Esophagus muscularis mucosa (tissue), 4 donors: ENCODE measurements around the gene VTI1A. TPM values are rescaled to one million over a fixed set of nuclear protein-coding genes. Genes with fewer than 3 reads are reported as not detected.

Experiments used
- DNase-seq: peaks from one replicate; pipeline ENCODE4 v3.0.0-alpha.2; 2017; ENCODE audit errors: extremely low spot score
- H3K27ac ChIP-seq, 4 donors: fragments of 200-600 bp; sonication (generic); replicated peaks in 1 of 4; 1 replicate in 3 of 4; 2 replicates in 1 of 4; pipeline ENCODE4 v1.5.1; 2016 to 2019; ENCODE audit warnings: mild to moderate bottlenecking in 1 of 4
- H3K27me3 ChIP-seq, 4 donors: fragments of 200-600 bp; sonication (generic); one replicate each; pipeline versions ENCODE4 v1.5.1 to v1.6.0; 2016 to 2019
- H3K36me3 ChIP-seq, 4 donors: fragments of 200-600 bp; sonication (generic); one replicate each; pipeline ENCODE4 v1.5.1; 2016 to 2019
- H3K4me1 ChIP-seq, 4 donors: fragments of 200-600 bp; sonication (generic); one replicate each; pipeline ENCODE4 v1.5.1; 2016 to 2019
- H3K4me3 ChIP-seq, 4 donors: fragments of 200-600 bp; sonication (generic); 1 replicate in 2 of 4; 2 replicates in 2 of 4; pipeline ENCODE4 v1.5.1; 2016 to 2019; ENCODE audit warnings: mild to moderate bottlenecking in 4 of 4, moderate library complexity in 1 of 4
- H3K9me3 ChIP-seq, 4 donors: fragments of 200-600 bp; sonication (generic); 1 replicate in 3 of 4; 2 replicates in 1 of 4; pipeline ENCODE4 v1.5.1; 2016 to 2019
- EP300 ChIP-seq: sonication (generic); formaldehyde crosslinking; IDR thresholded peaks from one replicate; pipeline ENCODE4 v1.6.1; 2017; ENCODE audit warnings: antibody characterized with exemption
- POLR2A ChIP-seq: fragments of 450-650 bp; IDR thresholded peaks from one replicate; pipeline ENCODE4 v1.6.1; 2017; ENCODE audit warnings: antibody characterized with exemption, moderate library complexity, mild to moderate bottlenecking, low read depth
- POLR2AphosphoS5 ChIP-seq, 2 donors: sonication (generic); formaldehyde crosslinking; IDR thresholded peaks; one replicate each; pipeline ENCODE4 v1.6.1; 2017; ENCODE audit warnings: antibody characterized with exemption in 2 of 2
- WGBS: methylation state at CpG from one replicate; pipeline ENCODE4 v1.1.5; 2018; 5-methylcytosine and 5-hydroxymethylcytosine counted together
- intact Hi-C: fragments of 100-400 bp; cut with DNase I; formaldehyde crosslinking; loops from one replicate; pipeline ENCODE4 v1.15.1; 2023
- total RNA-seq, 4 donors: library from RNA; depleted of rRNA; stranded (reverse); fragments of >200 nt; gene quantifications; one replicate each; pipeline versions ENCODE4 v1.1.0 to v1.2.1, GENCODE V29; 2016
- TF ChIP-seq, protein P1 (sequence below), 3 experiments: fragments of 200-600 bp in 2 of 3; fragments of 450-650 bp in 1 of 3; sonication (generic) in 2 of 3; IDR thresholded peaks; one replicate each; pipeline ENCODE4 v1.5.1; 2017 to 2019; ENCODE audit warnings: antibody characterized with exemption in 3 of 3, mild to moderate bottlenecking in 2 of 3, moderate library complexity in 1 of 3

VTI1A gene
- total RNA-seq, 4 donors from 2014 or later, result 27.6 to 42.7 (median 33.8) TPM

DNA sequence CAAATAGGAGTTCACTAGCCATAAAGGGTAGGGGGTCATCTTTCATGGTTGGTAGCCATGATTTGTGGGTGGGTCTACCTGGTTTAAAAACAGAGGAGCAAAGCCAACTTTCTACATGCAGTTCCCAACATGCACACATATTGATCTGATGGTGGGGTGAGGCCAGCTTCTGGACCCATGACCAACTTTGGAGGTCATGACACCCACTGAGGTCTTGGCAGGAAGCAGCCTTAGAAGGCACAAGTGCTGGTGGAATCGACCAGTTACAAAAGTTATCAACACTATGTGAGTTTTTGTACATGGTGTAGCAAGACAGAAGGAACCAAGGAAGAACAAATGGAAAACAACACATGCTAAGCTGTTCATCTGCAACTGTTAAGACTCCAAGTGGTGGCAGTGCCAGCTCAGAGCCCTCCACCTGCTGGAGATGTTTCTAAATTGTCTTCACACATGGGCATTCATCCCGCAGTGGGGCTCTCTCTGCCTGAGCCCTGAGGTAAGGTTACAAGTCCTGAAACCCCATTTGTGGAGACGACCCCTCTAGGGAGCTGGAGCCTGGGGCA lies 401.9 kb downstream of the VTI1A start:
- no peak overlapping the region for H3K4me3 ChIP-seq
- no peaks in the 10 kb centered on the region for H3K4me1 ChIP-seq
- WGBS, result 100% methylated on average over 2 of the region's 3 CpGs
- H3K9me3 ChIP-seq, result peaks cover 0 to 26% (median 21%) of the 10 kb centered on the region in 4 donors
- H3K27me3 ChIP-seq, result no peaks in the 10 kb centered on the region
- no peak for DNase-seq
- intact Hi-C loops, result no loop called here
- no peak overlapping the region for H3K27ac ChIP-seq
- no peaks in the 10 kb centered on the region for H3K36me3 ChIP-seq
- TF ChIP-seq POLR2AphosphoS5 (IDR thresholded peaks at IDR 0.05), result no peak
- TF ChIP-seq, protein P1, sequence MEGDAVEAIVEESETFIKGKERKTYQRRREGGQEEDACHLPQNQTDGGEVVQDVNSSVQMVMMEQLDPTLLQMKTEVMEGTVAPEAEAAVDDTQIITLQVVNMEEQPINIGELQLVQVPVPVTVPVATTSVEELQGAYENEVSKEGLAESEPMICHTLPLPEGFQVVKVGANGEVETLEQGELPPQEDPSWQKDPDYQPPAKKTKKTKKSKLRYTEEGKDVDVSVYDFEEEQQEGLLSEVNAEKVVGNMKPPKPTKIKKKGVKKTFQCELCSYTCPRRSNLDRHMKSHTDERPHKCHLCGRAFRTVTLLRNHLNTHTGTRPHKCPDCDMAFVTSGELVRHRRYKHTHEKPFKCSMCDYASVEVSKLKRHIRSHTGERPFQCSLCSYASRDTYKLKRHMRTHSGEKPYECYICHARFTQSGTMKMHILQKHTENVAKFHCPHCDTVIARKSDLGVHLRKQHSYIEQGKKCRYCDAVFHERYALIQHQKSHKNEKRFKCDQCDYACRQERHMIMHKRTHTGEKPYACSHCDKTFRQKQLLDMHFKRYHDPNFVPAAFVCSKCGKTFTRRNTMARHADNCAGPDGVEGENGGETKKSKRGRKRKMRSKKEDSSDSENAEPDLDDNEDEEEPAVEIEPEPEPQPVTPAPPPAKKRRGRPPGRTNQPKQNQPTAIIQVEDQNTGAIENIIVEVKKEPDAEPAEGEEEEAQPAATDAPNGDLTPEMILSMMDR (IDR thresholded peaks at IDR 0.05), result no peak
- no peak for TF ChIP-seq POLR2A
- TF ChIP-seq EP300, result no peak

DNA sequence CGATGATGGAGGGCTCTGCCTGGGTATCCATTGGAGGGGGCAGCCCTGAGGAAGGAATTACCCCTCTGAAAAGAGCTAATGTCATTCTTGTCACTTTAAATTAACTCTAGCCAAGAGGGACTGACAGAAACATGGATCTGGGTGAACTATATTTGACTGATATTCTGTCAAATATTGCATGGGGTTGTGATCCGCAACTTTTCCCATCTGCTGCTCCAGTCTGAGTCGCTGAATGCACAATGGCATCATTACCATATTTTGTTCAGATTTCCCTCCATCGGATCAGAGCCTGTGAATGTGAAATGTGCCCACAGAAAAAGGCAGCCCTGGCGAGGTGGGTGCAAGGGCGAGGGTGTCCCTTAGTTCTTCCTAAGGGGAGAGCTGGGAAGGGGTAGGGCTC lies 402.5 kb downstream of the VTI1A start:
- Histone ChIP-seq H3K36me3 (no peaks in the 10 kb centered on the region), H3K9me3 (peaks cover 0 to 26% (median 21%) of the 10 kb centered on the region in 4 donors), H3K4me3 (no peak overlapping the region), H3K27me3 (no peaks in the 10 kb centered on the region), H3K27ac (no peak overlapping the region), H3K4me1 (no peaks in the 10 kb centered on the region)
- TF ChIP-seq, protein P1 (IDR thresholded peaks at IDR 0.05), result no peak
- TF ChIP-seq POLR2AphosphoS5 (IDR thresholded peaks at IDR 0.05), result no peak
- TF ChIP-seq EP300, result no peak
- no peak for TF ChIP-seq POLR2A
- WGBS, result 88% methylated on average over 6 of the region's 6 CpGs
- intact Hi-C loops, result no loop called here
- no peak for DNase-seq

DNA sequence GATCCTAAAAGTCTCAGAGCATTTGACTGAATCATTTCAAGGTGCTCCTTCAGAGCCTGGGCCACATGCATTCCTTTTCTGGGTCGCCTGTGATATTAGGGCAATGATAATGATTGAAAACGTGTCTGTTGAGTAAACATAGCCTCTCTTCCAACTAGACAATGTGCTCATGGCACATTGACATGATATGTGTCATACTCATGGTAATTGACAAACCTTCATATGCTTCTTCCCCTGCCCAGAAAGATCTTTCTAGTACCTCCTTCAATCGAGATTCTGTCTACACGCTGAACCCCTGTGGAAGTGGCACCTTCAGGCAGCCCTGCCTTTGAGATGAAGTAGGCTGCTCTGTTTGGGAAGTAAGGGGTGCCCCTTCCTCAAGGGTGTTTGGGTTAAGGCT lies 404.2 kb downstream of the VTI1A start:
- peaks cover 0 to 25% (median 20%) of the 10 kb centered on the region in 4 donors for H3K9me3 ChIP-seq
- 79% methylated on average over 4 of the region's 4 CpGs for WGBS
- H3K4me1 ChIP-seq, result no peaks in the 10 kb centered on the region
- no peak for DNase-seq
- H3K27ac ChIP-seq, result no peak overlapping the region
- H3K27me3 ChIP-seq, result no peaks in the 10 kb centered on the region
- TF ChIP-seq POLR2AphosphoS5 (IDR thresholded peaks at IDR 0.05) (no peak), EP300 (no peak), POLR2A (no peak)
- TF ChIP-seq, protein P1 (IDR thresholded peaks at IDR 0.05), result no peak
- H3K4me3 ChIP-seq, result no peak overlapping the region
- intact Hi-C loops, result no loop called here
- H3K36me3 ChIP-seq, result no peaks in the 10 kb centered on the region

DNA sequence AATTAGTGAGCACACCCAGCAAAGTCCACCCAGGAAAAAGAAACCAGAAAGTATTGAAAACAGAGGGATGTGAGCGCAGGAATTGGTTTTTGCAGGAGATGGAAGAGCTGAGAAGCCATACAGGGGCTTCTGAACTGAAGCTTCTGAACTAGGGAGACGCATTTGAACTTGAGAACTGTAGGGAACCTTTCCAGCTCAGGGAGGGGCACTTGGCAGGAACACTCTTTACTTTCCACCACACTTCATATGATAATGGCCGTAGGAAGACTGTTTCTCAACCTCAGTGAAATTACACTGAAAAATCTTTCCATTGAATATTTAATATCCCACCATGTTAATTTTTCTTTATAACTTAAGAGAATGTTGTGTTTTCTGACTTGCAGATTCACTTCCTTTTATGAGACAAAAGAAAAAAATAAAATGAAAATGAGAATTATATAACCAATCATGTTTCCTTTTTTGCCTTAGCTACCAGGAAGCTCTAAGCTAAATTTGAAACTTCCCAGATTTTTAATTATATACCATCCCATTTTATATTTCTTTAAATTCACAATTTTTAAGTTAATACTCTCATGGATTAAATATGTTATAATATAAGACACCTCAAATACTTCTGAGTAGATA lies 404.7 kb downstream of the VTI1A start:
- TF ChIP-seq, protein P1 (IDR thresholded peaks at IDR 0.05), result no peak
- TF ChIP-seq EP300, result no peak
- Histone ChIP-seq H3K27me3 (no peaks in the 10 kb centered on the region), H3K36me3 (no peaks in the 10 kb centered on the region), H3K9me3 (peaks cover 0 to 20% (median 16%) of the 10 kb centered on the region in 4 donors), H3K27ac (no peak overlapping the region), H3K4me1 (no peaks in the 10 kb centered on the region), H3K4me3 (no peak overlapping the region)
- intact Hi-C loops, result no loop called here
- no peak for DNase-seq
- WGBS, result 78% methylated on average over 3 of the region's 3 CpGs

DNA sequence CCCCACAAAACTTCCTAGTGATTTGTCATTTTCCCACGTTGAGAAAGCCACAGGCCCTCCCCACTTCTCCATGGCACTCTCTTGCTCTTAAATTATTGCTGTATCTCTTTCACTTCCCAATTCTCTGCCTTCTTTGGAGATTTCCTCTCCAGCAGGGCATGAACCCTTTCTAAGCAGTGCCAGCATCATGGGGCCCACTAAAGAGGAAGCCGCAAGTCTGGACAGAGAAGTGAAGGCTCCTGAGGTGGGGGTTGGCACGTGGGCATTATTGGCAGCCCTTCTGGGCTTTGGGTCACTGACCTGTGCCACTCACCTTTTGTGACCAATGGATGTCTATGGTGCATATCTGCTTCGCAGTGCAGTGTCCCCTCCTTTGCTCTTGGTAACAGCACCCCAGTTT lies 405.3 kb downstream of the VTI1A start:
- intact Hi-C loops, result no loop called here
- no peak overlapping the region for H3K27ac ChIP-seq
- no peaks in the 10 kb centered on the region for H3K4me1 ChIP-seq
- no peaks in the 10 kb centered on the region for H3K36me3 ChIP-seq
- TF ChIP-seq, protein P1 (IDR thresholded peaks at IDR 0.05), result no peak
- no peak for TF ChIP-seq EP300
- TF ChIP-seq POLR2AphosphoS5 (IDR thresholded peaks at IDR 0.05), result no peak
- TF ChIP-seq POLR2A, result no peak
- H3K9me3 ChIP-seq, result peaks cover 0 to 14% (median 10%) of the 10 kb centered on the region in 4 donors
- no peak overlapping the region for H3K4me3 ChIP-seq
- 70% methylated on average over 4 of the region's 4 CpGs for WGBS
- no peak for DNase-seq
- H3K27me3 ChIP-seq, result no peaks in the 10 kb centered on the region
